Measurements from ENCODE around the gene DUSP2.

- TF ChIP-seq TAF1 (IDR thresholded peaks at IDR 0.05; ENCODE audit: borderline replicate concordance, insufficient read depth, low read length) (no peak), REST (IDR thresholded peaks at IDR 0.05; ENCODE audit: insufficient read depth in 1 of 2, low read depth in 2 of 2, low read length in 2 of 2) (no peak), POLR2AphosphoS5 (IDR thresholded peaks at IDR 0.05; ENCODE audit: low read depth, low read length) (no peak)
Measured at GRCh38 chr2:96146153-96146880, 1.1 kb upstream of the DUSP2 start.
